Measurements from ENCODE around the gene DMD.
"Not testable (repeated sequence)": the region's sequence is repeated elsewhere in the genome, so short reads cannot be mapped to it uniquely, and the experiment has no call there.

DMD gene

GRCh38 chrX:33156152-33156726 is 55.1 kb downstream of the DMD start:
- DNase-seq (ENCODE audit: low read depth, low spot score): no peak

DNA sequence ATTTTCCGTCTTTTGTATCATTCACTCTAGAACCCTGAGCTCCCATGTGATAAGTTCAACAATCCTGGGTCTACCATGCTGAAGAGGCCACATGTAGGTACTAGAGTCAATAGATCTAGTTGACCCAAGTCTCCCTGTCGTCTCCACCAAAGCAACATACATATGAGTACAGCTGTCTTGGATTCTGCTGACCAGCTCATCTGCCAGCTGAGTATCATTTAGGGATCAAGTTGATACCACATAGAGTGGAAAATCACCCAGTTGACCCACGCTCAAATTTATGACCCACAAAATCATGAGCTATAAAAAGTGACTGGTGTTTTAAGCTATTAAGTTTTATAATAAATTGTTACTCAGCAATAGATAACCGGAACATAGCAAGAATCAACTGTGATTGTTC is 61.8 kb downstream of the DMD start:
- no peak for DNase-seq (ENCODE audit: low read depth, low spot score)

- no peak for DNase-seq (ENCODE audit: low read depth, low spot score)
Measured at GRCh38 chrX:33149085-33149484, 62.3 kb downstream of the DMD start.

DNA sequence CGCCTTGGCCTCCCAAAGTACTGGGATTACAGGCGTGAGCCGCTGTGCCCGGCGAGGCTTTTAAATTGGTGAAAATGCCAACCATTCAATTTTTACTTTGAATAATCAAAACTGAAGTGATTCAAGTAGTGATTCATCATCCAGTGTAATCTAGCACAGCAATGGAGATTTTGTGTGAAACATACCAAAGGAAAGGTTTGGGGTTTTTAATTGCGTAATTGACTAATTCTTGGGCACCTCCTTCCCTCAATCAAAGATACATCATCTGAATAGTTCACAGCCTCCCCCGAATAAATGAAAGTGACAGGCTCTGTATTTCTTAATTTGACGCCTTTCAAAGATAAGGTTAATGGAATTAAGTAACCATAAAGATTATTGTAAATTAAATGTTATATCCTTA is 69.0 kb downstream of the DMD start:
- DNase-seq (ENCODE audit: low read depth, low spot score): no peak

- DNase-seq (ENCODE audit: low read depth, low spot score): no peak
Measured at GRCh38 chrX:33138677-33139249, 72.6 kb downstream of the DMD start.

DNA sequence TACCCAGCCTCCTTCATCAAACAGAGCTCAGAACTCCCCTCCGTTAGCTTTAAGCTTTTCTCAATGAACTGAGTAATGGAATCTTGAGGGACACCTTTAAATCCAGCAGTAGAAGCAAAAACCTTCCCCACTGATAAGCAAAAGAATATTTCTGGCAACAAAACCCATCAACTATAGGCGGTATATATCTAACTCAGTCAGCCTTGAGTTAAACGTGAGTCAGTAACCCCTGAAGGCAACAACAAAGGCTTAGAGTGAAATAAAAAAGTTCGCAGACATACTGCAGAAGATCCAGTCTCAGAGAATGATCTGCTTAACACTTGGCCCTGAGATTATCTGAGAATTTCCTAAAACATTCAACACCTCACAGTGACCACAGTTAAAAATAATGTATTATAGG is 77.2 kb downstream of the DMD start:
- no peak for DNase-seq (ENCODE audit: low read depth, low spot score)

DNA sequence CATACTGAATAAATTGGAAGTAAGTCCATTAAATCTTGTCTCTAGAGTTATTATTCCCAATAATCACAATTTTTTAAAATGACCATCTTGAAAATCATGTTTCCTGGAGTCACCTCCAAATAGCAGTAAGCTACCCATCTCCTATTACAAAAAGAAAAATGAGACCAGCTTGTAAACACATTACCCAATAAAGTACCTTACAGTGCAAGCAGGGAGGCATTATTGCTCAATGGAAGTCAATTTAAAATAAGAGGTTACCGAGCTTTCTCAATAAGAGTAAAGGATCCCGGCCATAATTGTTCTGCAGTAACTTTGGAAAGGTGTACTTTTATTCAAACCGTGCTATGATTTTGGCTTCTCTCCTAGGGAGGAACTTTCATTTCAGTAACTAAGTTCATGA is 78.0 kb downstream of the DMD start:
- DNase-seq (ENCODE audit: low read depth, low spot score): no peak

- DNase-seq (ENCODE audit: low read depth, low spot score): no peak
Measured at GRCh38 chrX:33132569-33132968, 78.8 kb downstream of the DMD start.

DNA sequence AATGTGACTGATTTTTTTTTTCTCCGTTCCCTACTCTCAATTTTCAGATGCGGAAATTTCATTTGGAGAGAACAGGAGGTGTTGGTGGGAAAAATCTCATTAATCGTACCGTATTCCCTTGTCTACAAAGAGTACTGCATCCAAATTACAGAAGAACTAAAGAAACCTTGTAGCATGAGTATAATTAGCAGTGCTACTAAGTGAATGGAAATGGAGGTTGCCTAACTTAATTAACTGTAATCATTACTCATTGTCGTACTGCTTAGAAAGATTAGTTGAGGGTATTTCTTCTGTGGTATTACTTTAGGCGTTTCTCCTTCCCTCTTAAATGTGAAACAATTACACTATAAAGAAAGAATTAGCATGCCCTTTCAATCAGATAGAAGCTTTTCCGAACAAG is 81.7 kb downstream of the DMD start:
- no peak for DNase-seq (ENCODE audit: low read depth, low spot score)

DNA sequence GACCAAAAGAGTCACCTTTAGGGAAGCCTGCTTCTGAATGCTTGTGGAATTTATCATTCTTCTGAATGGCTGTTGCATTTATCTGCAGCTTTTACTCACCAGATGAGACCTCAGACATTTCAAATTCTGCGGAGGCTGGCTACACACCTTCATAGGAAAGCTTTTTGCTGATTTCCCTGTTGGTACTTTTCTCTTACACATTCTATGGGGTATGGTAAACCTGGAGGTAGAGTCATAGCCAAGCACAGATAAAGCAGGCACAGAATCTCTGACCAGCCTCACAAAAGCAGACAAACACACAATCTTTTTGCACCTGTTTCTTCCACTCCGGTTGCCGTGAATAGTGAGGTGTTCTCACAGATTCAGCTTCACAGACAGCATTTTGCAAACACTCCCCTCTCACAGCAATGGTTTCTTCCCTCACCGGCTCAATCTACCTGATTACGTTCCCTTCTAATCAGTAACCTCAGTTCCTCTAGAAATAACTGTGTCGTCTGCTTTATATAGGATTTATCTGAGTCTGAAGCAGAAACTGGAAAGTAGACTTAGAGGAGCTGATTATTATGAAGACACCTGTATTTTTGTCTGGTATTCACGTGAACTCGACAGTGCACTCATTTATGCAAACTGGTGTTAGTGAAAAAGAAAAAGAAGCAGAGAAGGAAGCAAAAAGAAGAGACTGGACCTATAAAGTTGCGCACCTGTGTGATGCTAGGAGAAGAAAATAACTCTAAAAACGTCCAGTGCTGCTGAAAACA is 83.1 kb downstream of the DMD start:
- no peak for DNase-seq (ENCODE audit: low read depth, low spot score)

DNA sequence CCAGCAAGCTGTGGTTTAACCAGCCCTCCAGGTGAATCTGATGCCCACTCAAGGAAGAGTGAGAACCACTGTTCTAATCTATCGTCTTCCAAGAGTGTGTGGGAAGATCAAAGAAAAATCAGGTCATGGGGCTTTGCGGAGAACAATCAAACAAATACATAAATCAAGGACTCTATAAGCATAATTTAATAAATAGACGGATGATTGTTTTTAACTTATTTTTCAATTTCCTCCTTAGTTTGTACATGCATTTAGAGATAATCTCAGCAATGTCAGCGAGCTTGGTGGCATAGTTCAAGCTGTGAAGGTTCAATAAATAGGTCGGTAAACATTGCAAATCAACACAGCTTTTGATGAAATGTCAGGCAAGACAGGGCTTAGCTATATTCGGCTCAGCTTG is 84.9 kb downstream of the DMD start:
- no peak for DNase-seq (ENCODE audit: low read depth, low spot score)

DNA sequence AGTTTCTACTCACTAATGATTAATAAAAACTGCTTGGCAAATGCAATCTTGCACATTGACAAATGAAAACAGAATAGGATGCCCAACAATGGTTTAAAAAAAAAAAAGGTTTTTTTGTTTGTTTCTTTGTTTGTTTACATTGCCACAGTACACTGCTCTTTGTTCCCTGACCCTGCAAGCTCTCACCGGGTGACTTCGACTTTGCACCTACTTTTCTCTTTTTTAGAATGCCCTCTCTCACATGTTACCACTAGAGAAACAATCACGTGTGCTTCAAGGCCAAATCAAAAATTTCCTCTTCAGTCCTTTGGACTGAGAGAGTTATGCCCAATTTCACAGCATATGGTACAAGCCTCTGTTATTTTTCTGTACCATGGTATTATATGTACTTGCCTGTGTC is 101.5 kb downstream of the DMD start:
- DNase-seq (ENCODE audit: low read depth, low spot score): no peak

- no peak for DNase-seq (ENCODE audit: low read depth, low spot score)
Measured at GRCh38 chrX:33106737-33107136, 104.6 kb downstream of the DMD start.

DNA sequence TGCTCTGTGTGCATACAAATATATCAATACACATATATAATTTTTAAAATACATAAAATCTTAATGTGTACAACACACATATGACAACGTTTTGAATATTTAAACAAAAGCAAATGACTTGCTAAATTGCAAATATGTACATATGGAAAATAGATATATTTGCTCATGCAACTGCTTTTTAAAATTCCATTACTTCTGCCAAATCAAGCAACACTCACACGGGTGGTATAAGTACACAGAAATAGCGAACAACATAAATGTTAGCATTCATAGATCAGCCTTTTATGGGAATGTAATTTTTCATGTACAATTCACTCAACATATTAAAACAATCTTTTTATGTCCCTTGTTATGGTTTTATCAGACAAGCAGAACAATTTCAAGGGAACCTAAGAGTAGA is 116.3 kb downstream of the DMD start:
- no peak for DNase-seq (ENCODE audit: low read depth, low spot score)

DNA sequence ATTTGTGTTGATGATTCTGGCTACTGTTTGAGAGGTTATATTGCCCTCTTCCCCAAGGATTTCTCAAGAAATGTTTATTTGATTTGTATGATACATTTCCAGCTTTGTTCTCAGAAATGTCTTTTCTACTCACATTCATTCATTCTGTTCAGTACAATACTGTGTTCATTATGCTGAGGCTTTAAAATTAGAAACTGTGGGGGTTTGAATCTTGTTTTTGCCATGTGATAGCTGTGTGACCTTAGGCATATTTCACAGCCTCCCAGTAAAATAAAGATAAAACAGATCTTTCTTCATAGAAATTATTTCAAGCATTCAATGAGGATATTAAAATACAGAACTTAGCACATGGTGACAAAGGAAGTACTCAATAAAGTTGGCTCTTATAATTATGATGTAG is 123.9 kb downstream of the DMD start:
- no peak for DNase-seq (ENCODE audit: low read depth, low spot score)

DNA sequence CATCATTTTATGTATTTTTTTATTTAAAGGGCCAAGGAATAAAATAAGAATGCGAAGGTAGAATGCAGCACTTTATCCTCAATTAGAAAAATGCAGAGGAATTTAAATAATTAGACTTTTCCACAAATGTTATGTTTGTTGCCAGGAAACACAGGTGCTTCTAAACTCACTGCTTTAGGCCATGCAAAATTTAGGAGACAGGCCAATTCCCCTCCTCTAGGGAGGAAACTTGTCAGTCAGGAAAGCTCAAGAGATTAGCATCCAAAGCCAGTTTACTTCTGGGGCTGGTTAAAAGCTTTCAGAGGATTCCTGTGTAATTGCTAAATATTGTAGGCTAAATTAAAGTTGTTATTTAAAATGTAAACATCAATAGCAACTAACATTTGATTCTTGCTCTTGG is 124.5 kb downstream of the DMD start:
- DNase-seq (ENCODE audit: low read depth, low spot score): no peak

- DNase-seq (ENCODE audit: low read depth, low spot score): no peak
Measured at GRCh38 chrX:33082371-33082770, 129.0 kb downstream of the DMD start.

GRCh38 chrX:33078273-33078672 is 133.1 kb downstream of the DMD start:
- DNase-seq (ENCODE audit: low read depth, low spot score): no peak

- not testable (repeated sequence) for DNase-seq (ENCODE audit: low read depth, low spot score)
Measured at GRCh38 chrX:33073660-33074059, 137.7 kb downstream of the DMD start.

GRCh38 chrX:33065415-33065814 is 145.9 kb downstream of the DMD start:
- no peak for DNase-seq (ENCODE audit: low read depth, low spot score)

GRCh38 chrX:33062041-33062440 is 149.3 kb downstream of the DMD start:
- DNase-seq (ENCODE audit: low read depth, low spot score): no peak

DNA sequence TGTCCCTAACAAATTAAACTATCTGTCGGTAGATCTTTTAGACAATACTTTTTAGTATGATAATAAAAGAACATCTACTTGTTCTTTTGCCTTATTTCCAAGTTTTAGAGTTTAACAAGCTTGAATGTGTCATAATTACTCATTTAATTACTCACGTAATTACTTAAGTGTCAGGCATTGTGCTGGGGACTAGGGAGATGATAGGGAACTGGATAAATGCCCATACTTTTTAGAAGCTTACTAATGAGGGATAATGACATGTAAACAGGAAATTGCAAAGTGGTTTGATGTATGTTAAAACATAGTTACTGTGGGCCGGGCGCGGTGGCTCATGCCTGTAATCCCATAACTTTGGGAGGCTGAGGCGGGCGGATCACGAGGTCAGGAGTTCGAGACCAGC is 158.3 kb downstream of the DMD start:
- no peak for DNase-seq (ENCODE audit: low read depth, low spot score)

DNA sequence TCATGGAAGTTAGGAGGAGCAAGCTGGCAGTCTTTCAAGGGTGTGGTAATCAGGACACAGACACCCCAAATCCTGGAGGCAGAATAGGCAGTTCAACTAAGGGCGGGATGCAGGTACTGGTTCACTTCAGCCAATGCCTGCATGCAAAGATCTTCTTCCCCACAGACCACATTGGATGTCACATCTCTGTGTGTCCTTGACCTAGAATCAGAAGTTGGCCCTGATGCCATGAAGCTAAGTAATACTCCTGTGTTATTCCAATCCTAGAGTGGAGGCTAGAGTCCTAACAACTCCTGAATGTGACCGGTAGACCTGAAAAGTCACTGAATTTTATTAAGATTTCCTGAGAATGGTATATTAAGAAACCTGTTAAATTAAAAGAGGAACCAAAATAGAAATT is 165.5 kb downstream of the DMD start:
- DNase-seq (ENCODE audit: low read depth, low spot score): no peak
